Muscle of leg (tissue), 11 donors: ENCODE results near the gene GATD1. TPM values are rescaled to one million over a fixed set of nuclear protein-coding genes. Genes with fewer than 3 reads are reported as not detected.
A peak's percentile ranks its signal among the peaks of the same experiment; 100 is the strongest.

Source experiments
- DNase-seq: peaks from one replicate; pipeline ENCODE4 v3.0.0; 2013
- H3K27ac ChIP-seq: one replicate; pipeline ENCODE4 v1.5.1; 2013; ENCODE audit warnings: mild to moderate bottlenecking, low read length, control low read depth
- H3K27me3 ChIP-seq: one replicate; pipeline ENCODE4 v1.6.1; 2013; ENCODE audit warnings: low read length; ENCODE audit not compliant: control insufficient read depth, insufficient read depth
- H3K36me3 ChIP-seq: one replicate; pipeline ENCODE4 v1.6.1; 2013; ENCODE audit warnings: low read length; ENCODE audit not compliant: control insufficient read depth, insufficient read depth
- H3K4me1 ChIP-seq: one replicate; pipeline ENCODE4 v1.6.1; 2013; ENCODE audit warnings: low read length; ENCODE audit not compliant: control insufficient read depth, insufficient read depth
- H3K4me3 ChIP-seq: one replicate; pipeline ENCODE4 v1.5.1; 2013; ENCODE audit warnings: low read length, control low read depth
- H3K9me3 ChIP-seq: replicated peaks from 2 replicates; pipeline ENCODE4 v1.6.1; 2013; ENCODE audit warnings: low read depth, low read length; ENCODE audit not compliant: control insufficient read depth
- WGBS: methylation state at CpG from one replicate; pipeline ENCODE4 v1.1.5; 2013; ENCODE audit warnings: missing lambda C conversion rate; ENCODE audit not compliant: insufficient coverage; 5-methylcytosine and 5-hydroxymethylcytosine counted together
- polyA plus RNA-seq, 8 donors: library from polyadenylated mRNA; unstranded; fragments of 120-200 nt; gene quantifications; one replicate each; pipeline versions ENCODE4 v1.2.1 to v1.2.3, GENCODE V29; 2013; ENCODE audit warnings: inconsistent platforms in 1 of 8, low replicate concordance in 1 of 8; ENCODE audit not compliant: insufficient read length in 8 of 8, insufficient read depth in 1 of 8
- total RNA-seq: library from RNA; stranded (reverse); fragments of 120-200 nt; gene quantifications from one replicate; pipeline ENCODE4 v1.2.4, GENCODE V29; 2013

The GATD1 gene
- total and polyA plus RNA-seq, 9 donors = 18.1 to 53.2 (median 43.4) TPM

DNA sequence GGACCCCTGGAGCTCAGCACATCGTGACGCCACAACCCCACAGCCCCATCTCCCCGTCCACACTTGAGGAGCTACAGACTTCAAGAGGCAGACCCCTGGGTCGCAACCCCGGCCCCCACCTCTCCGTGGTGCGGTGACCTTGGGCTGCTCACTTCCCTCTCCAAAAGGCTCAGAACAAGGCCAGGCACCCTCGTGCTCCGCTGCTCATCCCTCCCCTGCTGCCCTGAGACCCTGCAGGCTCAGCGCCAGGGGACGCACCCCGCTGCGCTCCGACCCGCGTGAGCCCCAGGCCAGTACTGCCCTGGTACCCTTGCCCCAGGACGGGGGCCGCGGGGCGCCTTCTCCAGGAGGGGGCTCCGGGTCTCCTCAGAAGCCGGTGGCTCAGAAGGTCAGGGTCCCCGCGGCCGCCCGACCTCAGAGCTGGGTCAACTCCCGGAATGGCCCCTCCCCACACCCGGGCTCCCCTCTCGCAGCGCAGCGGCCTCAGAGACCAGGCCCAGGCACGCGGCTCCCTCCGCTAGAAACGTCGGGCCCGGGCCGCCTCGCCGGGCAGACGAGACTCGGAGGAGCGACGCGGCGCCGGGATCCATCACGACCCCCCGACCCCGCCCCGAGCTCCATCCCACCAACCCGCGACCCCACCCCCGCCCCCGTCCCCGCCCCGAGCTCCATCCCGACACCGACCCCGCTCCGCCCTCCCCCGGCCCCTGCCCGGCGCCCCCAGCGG lies 563 bp downstream of the GATD1 start:
- WGBS = 0% methylated on average over 41 of the region's 65 CpGs
- Histone ChIP-seq H3K4me3 (peak overlapping the region; percentile 78), H3K36me3 (peaks cover 47% of the 10 kb centered on the region), H3K27me3 (no peaks in the 10 kb centered on the region), H3K4me1 (peaks cover 23% of the 10 kb centered on the region), H3K27ac (peak overlapping the region; percentile 9), H3K9me3 (no peaks in the 10 kb centered on the region)
- DNase-seq = peak; percentile 55

DNA sequence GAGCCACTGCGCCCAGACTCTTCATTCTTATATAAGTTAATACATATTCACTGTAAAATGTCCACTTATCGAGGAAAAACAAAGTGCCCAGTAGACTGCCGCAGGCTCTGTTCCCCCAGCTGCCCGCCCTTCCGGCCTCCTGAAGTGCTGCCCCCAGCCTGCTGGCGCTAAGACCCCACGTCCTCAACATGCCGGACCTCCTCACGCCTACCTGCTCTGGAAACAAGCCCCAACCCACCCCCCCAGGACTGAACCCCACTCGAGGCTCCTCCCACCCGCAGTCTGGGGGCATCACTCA lies 1.1 kb downstream of the GATD1 start:
- Histone ChIP-seq H3K9me3 (no peaks in the 10 kb centered on the region), H3K27ac (no peak overlapping the region), H3K4me3 (peak overlapping the region; percentile 78), H3K36me3 (peaks cover 53% of the 10 kb centered on the region), H3K4me1 (peaks cover 23% of the 10 kb centered on the region), H3K27me3 (no peaks in the 10 kb centered on the region)
- no peak for DNase-seq
- 21% methylated on average over 9 of the region's 11 CpGs for WGBS

DNA sequence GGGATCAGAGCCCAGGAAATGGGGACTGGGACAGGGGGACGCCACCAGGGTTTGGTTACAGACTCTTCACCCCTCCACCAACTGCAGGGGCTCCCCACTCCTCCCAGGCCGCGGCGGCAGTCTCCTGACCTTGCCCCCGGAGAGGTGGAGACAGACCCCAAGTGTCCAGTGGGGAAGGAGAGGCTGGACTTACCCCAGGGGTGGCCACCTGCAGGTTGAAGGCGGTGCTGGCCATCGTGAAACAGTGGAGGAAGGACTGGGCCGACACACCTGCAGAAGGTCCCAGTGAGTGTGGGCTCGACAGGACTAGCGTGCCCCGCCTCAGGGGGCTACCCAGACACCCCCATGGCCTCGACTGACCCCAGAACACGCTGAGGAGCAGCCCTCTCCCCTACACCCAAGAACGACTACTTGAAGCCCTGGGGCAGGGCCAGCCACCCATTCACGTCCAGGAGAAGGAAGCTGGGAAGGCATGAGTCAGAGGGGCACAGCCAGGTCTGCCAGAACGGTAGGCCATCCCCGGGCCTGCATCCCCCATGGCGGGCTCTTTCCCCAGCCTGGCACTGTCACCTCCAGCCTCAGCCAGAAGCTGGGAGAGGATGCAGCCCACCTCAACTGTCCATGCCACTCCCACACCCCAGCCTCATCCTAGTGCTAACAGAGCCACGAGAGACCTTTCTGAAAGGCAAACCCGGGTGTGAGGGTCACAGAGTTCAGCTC lies 2.3 kb downstream of the GATD1 start:
- Histone ChIP-seq H3K9me3 (no peaks in the 10 kb centered on the region), H3K27ac (no peak overlapping the region), H3K4me3 (no peak overlapping the region), H3K4me1 (peaks cover 23% of the 10 kb centered on the region), H3K36me3 (peaks cover 58% of the 10 kb centered on the region), H3K27me3 (no peaks in the 10 kb centered on the region)
- 68% methylated on average over 10 of the region's 20 CpGs for WGBS
- peak; percentile 9 for DNase-seq

DNA sequence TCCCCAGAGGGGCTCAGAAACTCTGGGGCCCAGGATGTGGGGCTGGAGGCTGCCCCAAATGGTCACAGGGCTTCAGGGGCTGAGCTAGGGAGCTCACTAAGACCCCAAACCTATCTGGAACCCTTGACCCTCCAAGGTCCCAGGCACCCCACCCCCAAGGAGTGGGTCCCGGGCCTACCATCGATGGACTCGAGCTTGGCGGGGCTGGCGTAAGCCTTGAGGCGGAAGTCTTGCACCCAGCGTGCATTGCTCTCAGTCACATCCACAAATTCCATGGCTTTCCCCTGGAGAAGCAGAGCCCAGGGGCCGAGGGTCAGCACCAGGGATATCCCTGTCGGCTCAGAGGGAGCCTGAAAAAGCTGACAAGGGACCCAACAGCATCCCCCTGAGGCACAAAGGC lies 3.5 kb downstream of the GATD1 start:
- Histone ChIP-seq H3K27me3 (no peaks in the 10 kb centered on the region), H3K27ac (no peak overlapping the region), H3K36me3 (peaks cover 54% of the 10 kb centered on the region), H3K4me3 (no peak overlapping the region), H3K9me3 (no peaks in the 10 kb centered on the region), H3K4me1 (peaks cover 23% of the 10 kb centered on the region)
- 87% methylated on average over 8 of the region's 9 CpGs for WGBS
- DNase-seq = no peak

DNA sequence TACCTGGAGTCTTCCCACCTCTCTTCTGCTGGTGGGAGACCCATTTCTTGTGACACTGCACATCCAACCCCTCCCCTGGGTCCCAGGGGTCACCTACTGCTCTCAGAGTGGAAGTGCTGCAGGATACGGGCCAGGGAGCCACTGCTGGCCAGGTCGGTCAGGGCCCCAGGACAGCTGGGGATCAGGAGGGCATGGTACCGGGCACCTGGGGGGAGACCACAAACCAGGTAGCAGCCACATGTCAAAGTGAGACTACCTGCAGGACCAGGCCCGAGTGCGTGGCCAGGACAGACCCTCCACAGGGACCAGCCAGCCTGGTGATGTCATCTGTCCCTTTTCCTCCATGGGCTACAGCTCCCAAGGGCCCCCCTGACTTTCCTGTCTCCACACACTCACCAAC lies 3.9 kb downstream of the GATD1 start:
- Histone ChIP-seq H3K9me3 (no peaks in the 10 kb centered on the region), H3K36me3 (peaks cover 54% of the 10 kb centered on the region), H3K27ac (no peak overlapping the region), H3K4me3 (no peak overlapping the region), H3K4me1 (peaks cover 22% of the 10 kb centered on the region), H3K27me3 (no peaks in the 10 kb centered on the region)
- no peak for DNase-seq
- WGBS = 85% methylated on average over 5 of the region's 5 CpGs

DNA sequence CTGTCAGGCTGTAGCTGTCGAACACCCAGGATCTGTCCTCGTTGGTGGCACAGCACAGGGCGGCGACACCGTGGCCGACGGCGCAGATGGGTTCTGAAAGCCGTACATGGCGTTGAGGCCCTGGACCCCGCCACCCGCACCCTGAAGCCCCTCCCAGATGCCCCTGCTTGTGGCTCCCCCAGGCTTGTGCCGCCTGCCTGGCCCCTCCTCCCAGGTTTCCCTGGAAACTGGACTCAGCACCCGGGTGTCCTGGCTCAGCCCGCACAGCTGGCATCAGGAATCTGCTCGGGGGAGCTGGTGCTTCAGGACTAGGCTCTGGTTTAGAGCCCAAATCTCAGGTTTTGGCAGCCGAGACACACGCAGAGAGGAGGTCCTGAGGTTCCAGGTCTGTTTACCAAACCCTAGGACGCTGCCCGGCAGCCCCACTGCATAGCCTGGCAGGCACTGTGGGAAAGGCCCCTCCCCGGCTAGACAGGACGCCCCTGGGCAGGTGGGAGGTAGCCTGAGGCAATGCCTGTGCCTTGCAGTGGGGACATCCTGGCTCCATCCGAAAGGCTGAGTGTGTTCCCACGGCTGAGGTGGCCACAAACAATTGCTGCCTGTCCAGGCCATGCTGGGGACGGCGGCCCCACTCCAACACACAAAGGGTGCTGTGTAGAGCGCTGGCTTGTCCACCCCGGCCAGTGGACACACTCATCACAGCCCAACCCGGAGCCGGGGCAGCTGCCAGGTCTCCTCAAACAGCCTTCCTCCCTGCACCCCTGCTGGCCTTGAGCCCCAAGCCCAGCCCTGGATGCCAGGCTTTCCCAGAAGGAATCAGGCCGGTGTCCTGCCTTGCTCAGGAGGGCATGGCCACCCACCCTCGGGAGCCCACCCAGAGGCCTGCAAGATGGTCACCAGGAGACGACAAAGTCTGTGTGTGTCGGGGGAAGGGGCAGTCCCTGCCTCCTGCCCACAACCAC lies 4.6 kb downstream of the GATD1 start:
- H3K36me3 ChIP-seq = peaks cover 54% of the 10 kb centered on the region
- peaks cover 17% of the 10 kb centered on the region for H3K4me1 ChIP-seq
- no peak overlapping the region for H3K27ac ChIP-seq
- DNase-seq = no peak
- H3K9me3 ChIP-seq = no peaks in the 10 kb centered on the region
- H3K4me3 ChIP-seq = no peak overlapping the region
- 72% methylated on average over 34 of the region's 34 CpGs for WGBS
- H3K27me3 ChIP-seq = no peaks in the 10 kb centered on the region

DNA sequence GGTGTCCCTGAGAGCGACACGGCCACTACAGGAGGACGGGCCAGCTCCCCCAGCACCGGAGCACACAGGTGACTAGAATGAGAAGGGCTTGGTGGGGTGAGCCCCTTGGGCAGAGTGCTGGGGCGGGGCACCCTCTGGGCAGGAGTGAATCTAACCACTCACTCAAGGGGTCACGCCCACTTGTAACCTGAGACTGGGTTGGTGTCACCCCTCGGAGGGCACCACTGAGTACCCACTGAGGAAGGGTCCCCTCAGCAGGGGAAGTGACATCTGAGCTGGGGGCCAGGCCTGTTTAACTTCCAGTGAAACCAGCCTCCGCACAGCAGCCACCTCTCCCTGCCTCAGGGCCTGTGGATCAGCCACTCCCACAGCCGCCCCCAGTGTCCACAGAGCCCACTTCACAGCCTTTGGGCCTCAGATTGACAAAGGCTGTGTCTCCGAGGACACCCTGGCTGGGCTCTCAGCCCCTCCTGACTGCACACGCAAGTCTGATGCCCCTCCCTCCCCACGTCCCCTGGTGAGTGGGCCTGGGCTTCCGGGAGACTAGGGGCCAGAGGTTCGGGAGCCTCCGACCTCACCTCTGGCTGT lies 5.6 kb downstream of the GATD1 start:
- 79% methylated on average over 8 of the region's 15 CpGs for WGBS
- no peak for DNase-seq
- no peaks in the 10 kb centered on the region for H3K27me3 ChIP-seq
- H3K9me3 ChIP-seq = no peaks in the 10 kb centered on the region
- peaks cover 63% of the 10 kb centered on the region for H3K36me3 ChIP-seq
- H3K4me1 ChIP-seq = peaks cover 16% of the 10 kb centered on the region
- no peak overlapping the region for H3K4me3 ChIP-seq
- H3K27ac ChIP-seq = no peak overlapping the region

DNA sequence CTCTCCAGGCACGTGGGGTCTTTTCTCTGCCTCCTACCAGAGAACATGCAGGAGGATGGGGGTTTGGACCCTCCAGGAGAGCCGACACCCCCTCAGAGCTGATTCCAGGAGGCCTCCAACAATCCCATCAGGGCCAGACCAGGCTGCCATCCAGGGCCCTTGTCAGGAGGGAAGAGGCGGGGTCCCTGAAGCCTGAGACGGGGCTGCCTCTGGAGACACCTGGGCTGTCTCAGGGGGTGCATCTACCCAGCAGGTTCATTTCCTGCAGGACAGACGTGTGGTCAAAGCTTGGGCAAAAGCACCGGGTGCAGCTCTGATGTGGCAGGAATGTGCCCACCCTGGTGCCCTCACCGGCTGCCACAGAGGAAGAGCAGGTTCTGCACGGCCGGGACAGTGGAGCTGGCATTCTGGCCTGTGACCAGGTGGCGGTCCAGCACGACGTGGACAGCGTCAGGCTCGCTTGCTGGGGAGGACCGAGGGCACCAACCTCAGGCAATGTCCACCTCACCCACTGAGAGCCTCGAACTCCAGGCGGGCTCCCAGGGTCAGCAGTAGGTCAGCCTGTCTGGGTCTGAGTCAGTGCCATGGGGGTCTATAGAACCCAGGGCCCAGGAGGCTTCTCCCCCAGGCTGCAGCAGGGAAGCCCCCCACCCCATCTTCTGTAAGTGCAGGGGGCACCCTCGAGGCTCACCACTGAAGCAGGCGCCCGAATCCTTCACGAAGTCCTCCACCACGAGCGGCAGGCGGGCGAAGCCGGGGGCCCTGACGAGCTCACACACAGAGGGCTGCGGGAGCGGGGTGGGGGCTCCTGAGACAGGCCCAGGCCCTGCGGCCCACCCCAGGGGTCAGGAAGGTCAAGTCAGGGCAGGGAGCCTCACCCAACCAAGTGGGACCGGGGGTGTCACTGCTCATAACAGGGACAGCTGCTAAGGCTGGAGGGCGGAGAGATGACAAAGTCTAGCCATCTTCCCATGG lies 6.4 kb downstream of the GATD1 start:
- Histone ChIP-seq H3K4me1 (peaks cover 9% of the 10 kb centered on the region), H3K36me3 (peaks cover 71% of the 10 kb centered on the region), H3K27me3 (no peaks in the 10 kb centered on the region), H3K27ac (no peak overlapping the region), H3K4me3 (no peak overlapping the region), H3K9me3 (no peaks in the 10 kb centered on the region)
- no peak for DNase-seq
- 89% methylated on average over 28 of the region's 32 CpGs for WGBS

DNA sequence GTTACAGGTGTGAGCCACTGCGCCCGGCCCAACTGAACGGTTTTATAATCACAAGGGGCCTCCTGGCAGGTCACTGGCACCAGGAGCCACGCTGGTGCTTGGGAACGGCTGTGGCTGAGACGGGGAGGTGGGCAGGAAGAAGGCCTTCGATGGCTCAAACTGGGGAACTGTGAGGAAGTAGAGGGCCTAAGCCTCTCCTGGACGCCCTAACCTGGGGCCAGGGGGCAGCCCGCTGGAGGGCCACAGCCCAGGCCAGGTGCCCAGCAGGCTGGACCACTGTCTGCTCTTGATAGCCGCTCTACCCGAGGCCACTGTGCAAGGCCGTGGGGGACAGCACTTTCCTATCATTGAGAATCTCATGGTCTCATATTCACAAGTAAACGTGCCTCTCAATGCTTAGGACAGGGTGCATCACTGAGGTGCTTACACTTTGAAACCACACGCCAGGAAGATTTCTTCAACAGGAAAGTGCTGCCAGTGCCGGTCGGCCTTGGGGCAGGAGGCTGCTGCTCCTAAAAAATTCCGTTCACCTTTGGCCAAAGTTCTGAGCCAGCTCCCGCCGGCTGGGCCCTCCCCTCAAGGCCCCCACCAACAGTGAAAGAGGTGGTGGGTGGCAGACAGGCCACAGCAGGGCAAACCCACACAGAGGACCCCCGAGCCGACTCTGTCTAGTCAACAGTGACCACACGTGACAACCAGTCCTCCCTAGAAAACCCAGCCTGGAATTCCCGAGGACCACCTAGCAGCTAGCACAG lies 7.2 kb downstream of the GATD1 start:
- Histone ChIP-seq H3K36me3 (peaks cover 78% of the 10 kb centered on the region), H3K27ac (no peak overlapping the region)
- WGBS = 83% methylated on average over 12 of the region's 23 CpGs

More for the DNA sequence above, 7.2 kb downstream of the GATD1 start:
- Histone ChIP-seq H3K4me3 (no peak overlapping the region), H3K27me3 (no peaks in the 10 kb centered on the region), H3K9me3 (no peaks in the 10 kb centered on the region), H3K4me1 (peaks cover 2% of the 10 kb centered on the region)
- DNase-seq = no peak
